ENCODE results near the gene ABHD8.

DNA sequence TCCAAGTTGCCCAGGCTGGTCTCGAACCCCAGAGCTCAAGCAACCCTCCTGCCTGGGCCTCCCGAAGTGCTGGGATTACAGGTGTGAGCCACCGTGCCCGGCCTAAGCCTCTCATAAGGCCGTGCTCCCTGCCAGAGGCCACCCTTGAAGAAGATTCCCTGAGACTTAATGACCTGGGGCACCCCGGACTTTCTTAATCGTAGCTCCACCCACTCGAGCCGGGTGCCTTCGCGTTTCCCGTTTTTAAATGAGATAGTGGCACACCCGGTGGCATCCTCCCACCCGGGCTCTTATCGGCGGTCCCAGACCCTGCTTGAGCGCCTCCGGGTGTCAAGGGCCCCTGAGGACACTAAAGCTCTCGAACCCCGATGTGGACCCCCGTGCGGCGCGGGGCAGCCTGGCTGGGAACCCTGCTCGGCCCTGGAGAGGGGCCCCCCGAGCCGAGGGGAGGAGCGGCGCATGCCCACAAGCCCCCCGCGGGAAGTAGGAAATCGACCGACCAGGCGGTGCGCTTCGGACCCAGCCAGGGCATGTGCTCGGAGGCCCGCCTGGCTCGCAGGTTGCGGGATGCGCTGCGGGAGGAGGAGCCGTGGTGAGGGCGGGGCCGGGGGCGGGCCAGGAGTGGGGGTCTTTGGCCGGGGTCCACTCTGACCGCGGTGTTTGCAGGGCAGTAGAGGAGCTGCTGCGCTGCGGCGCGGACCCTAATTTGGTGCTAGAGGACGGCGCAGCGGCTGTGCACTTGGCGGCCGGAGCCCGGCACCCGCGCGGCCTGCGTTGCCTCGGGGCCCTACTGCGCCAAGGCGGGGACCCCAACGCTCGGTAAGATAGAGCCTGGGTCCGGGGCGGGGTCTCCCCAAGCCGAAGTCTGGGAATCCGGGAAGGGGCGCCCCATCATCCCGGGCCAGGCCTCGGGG lies 21.6 kb downstream of the ABHD8 start, which contains the start of gene ANKLE1:
- TF ChIP-seq NCOA1 (CRISPR knock-in tag; IDR thresholded peaks at IDR 0.05) (no peak), ZBTB49 (CRISPR knock-in tag; IDR thresholded peaks at IDR 0.05; ENCODE audit: borderline replicate concordance) (no peak), CHD2 (IDR thresholded peaks at IDR 0.05; ENCODE audit: low read depth, low read length) (no peak), EZH2 (conservative IDR thresholded peaks at IDR 0.05; ENCODE audit: low read depth, low read length) (no peak), REST (IDR thresholded peaks at IDR 0.05; ENCODE audit: borderline replicate concordance in 1 of 2, low read depth in 1 of 2, low read length in 2 of 2) (no peak), ZNF44 (CRISPR knock-in tag; IDR thresholded peaks at IDR 0.05) (no peak), NCOA5 (CRISPR knock-in tag; IDR thresholded peaks at IDR 0.05) (no peak), SETDB1 (CRISPR knock-in tag; IDR thresholded peaks at IDR 0.05; ENCODE audit: borderline replicate concordance) (no peak), TAF1 (CRISPR knock-in tag; IDR thresholded peaks at IDR 0.05) (no peak), AFF4 (CRISPR knock-in tag; IDR thresholded peaks at IDR 0.05) (no peak), ZNF503 (CRISPR knock-in tag; IDR thresholded peaks at IDR 0.05) (no peak), SALL2 (CRISPR knock-in tag; IDR thresholded peaks at IDR 0.05) (no peak)
- TF ChIP-seq, protein P1, sequence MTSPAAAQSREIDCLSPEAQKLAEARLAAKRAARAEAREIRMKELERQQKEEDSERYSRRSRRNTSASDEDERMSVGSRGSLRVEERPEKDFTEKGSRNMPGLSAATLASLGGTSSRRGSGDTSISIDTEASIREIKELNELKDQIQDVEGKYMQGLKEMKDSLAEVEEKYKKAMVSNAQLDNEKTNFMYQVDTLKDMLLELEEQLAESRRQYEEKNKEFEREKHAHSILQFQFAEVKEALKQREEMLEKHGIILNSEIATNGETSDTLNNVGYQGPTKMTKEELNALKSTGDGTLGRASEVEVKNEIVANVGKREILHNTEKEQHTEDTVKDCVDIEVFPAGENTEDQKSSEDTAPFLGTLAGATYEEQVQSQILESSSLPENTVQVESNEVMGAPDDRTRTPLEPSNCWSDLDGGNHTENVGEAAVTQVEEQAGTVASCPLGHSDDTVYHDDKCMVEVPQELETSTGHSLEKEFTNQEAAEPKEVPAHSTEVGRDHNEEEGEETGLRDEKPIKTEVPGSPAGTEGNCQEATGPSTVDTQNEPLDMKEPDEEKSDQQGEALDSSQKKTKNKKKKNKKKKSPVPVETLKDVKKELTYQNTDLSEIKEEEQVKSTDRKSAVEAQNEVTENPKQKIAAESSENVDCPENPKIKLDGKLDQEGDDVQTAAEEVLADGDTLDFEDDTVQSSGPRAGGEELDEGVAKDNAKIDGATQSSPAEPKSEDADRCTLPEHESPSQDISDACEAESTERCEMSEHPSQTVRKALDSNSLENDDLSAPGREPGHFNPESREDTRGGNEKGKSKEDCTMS (CRISPR knock-in tag; conservative IDR thresholded peaks at IDR 0.05) = no peak
